IMR-90 (cell line): ENCODE results near the gene REPS2.

Experiments used
- BHLHE40 ChIP-seq: fragments of 150-350 bp; IDR thresholded peaks from 2 replicates; pipeline ENCODE4 v1.6.1; 2016; ENCODE audit warnings: mild to moderate bottlenecking, low read depth, low read length
- CEBPB ChIP-seq: IDR thresholded peaks from 2 replicates; pipeline ENCODE4 v1.6.1; 2012; ENCODE audit warnings: low read depth, low read length, improper control_type of control experiment
- MAZ ChIP-seq: IDR thresholded peaks from 2 replicates; pipeline ENCODE4 v1.6.1; 2012; ENCODE audit warnings: low read depth, mild to moderate bottlenecking, low read length, improper control_type of control experiment, moderate library complexity, borderline replicate concordance
- MXI1 ChIP-seq: IDR thresholded peaks from 2 replicates; pipeline ENCODE4 v1.6.1; 2012; ENCODE audit warnings: low read depth, mild to moderate bottlenecking, low read length, moderate library complexity, borderline replicate concordance
- NFE2L2 ChIP-seq: fragments of 150-350 bp; IDR thresholded peaks from 2 replicates; pipeline ENCODE4 v1.6.1; 2016; ENCODE audit warnings: low read depth, mild to moderate bottlenecking, low read length
- POLR2A ChIP-seq: IDR thresholded peaks from 2 replicates; pipeline ENCODE4 v1.6.1; 2012; ENCODE audit warnings: mild to moderate bottlenecking, low read depth, low read length
- RAD21 ChIP-seq: IDR thresholded peaks from 2 replicates; pipeline ENCODE4 v1.6.1; 2012; ENCODE audit warnings: low read length, improper control_type of control experiment
- RFX5 ChIP-seq: IDR thresholded peaks from 2 replicates; pipeline ENCODE4 v1.8.0; 2012; ENCODE audit warnings: low read depth, mild to moderate bottlenecking, low read length, moderate library complexity
- SMC3 ChIP-seq: fragments of 150-350 bp; IDR thresholded peaks from 2 replicates; pipeline ENCODE4 v1.6.1; 2016; ENCODE audit warnings: low read depth, mild to moderate bottlenecking, antibody characterized with exemption, low read length, moderate library complexity
- TF ChIP-seq, protein P1 (sequence below): conservative IDR thresholded peaks from 2 replicates; pipeline ENCODE4 v1.5.1; 2012; ENCODE audit warnings: mild to moderate bottlenecking, low read depth, low read length, improper control_type of control experiment
- TF ChIP-seq, protein P2 (sequence below): fragments of 150-350 bp; IDR thresholded peaks from 2 replicates; pipeline ENCODE4 v1.6.1; 2017; ENCODE audit warnings: mild to moderate bottlenecking, antibody characterized with exemption, low read length, low read depth

- TF ChIP-seq, protein P1, sequence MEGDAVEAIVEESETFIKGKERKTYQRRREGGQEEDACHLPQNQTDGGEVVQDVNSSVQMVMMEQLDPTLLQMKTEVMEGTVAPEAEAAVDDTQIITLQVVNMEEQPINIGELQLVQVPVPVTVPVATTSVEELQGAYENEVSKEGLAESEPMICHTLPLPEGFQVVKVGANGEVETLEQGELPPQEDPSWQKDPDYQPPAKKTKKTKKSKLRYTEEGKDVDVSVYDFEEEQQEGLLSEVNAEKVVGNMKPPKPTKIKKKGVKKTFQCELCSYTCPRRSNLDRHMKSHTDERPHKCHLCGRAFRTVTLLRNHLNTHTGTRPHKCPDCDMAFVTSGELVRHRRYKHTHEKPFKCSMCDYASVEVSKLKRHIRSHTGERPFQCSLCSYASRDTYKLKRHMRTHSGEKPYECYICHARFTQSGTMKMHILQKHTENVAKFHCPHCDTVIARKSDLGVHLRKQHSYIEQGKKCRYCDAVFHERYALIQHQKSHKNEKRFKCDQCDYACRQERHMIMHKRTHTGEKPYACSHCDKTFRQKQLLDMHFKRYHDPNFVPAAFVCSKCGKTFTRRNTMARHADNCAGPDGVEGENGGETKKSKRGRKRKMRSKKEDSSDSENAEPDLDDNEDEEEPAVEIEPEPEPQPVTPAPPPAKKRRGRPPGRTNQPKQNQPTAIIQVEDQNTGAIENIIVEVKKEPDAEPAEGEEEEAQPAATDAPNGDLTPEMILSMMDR: no peak
- no peak for TF ChIP-seq POLR2A
- no peak for TF ChIP-seq RFX5
- TF ChIP-seq RAD21: no peak
- TF ChIP-seq, protein P2, sequence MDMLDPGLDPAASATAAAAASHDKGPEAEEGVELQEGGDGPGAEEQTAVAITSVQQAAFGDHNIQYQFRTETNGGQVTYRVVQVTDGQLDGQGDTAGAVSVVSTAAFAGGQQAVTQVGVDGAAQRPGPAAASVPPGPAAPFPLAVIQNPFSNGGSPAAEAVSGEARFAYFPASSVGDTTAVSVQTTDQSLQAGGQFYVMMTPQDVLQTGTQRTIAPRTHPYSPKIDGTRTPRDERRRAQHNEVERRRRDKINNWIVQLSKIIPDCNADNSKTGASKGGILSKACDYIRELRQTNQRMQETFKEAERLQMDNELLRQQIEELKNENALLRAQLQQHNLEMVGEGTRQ: no peak
- TF ChIP-seq MAZ: no peak
- TF ChIP-seq NFE2L2: no peak
- TF ChIP-seq CEBPB: no peak
- no peak for TF ChIP-seq MXI1
- TF ChIP-seq SMC3: no peak
- TF ChIP-seq BHLHE40: no peak
These were observed 240.8 kb downstream of the REPS2 start for GRCh38 chrX:17187136-17187756.
